Measurements from ENCODE around the gene SFSWAP.
"Not testable (repeated sequence)": the region's sequence is repeated elsewhere in the genome, so short reads cannot be mapped to it uniquely, and the experiment has no call there.

The SFSWAP gene

GRCh38 chr12:131710464-131711457 lies at the start of gene SFSWAP:
Gene SFSWAP (plus strand): TSS chr12:131711090. CDS start chr12:131711230, 140 bp downstream.
- peak; percentile 80 for DNase-seq

GRCh38 chr12:131661170-131661985 lies 49.5 kb upstream of the SFSWAP start:
- not testable (repeated sequence) for DNase-seq

DNA sequence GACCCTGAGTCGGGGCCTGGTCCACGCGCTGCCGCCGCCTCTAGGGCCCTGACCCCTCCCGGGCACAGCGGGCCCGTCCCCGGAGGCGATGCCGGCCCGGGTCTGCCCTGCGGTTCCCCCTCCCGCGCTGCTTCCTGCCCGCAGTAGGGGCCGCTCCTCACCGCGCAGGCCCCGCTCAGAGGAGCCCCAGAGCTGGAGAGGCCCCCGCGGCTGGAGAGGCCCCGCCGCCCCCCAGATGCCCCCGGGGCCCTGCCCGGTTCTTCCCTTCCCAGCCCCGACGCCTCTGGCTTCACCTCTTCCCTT lies 49.0 kb upstream of the SFSWAP start:
- not testable (repeated sequence) for DNase-seq

- not testable (repeated sequence) for DNase-seq
These were observed 48.5 kb upstream of the SFSWAP start for GRCh38 chr12:131662346-131662745.

- DNase-seq = not testable (repeated sequence)
These were observed 45.2 kb upstream of the SFSWAP start for GRCh38 chr12:131665666-131666065.

DNA sequence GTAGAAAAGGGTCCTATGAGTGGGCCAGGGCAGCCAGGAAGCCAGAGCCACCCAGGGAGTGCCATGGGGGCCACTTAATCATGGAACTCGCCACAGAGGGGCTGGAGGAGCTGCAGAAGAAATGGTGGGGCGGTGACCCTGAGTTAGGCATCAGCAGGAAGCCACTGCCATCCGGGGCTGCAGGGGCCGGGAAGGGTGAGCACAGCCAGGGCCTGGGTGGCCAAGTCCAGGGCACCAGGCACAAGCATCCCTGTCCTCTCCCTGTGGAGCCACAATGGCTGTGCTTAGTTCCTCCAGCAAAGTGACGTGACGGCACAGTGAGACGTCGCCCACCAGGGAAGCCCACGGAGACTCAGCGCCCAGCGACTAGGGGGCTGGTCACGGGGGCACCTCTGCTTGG lies 44.4 kb upstream of the SFSWAP start:
- not testable (repeated sequence) for DNase-seq

DNA sequence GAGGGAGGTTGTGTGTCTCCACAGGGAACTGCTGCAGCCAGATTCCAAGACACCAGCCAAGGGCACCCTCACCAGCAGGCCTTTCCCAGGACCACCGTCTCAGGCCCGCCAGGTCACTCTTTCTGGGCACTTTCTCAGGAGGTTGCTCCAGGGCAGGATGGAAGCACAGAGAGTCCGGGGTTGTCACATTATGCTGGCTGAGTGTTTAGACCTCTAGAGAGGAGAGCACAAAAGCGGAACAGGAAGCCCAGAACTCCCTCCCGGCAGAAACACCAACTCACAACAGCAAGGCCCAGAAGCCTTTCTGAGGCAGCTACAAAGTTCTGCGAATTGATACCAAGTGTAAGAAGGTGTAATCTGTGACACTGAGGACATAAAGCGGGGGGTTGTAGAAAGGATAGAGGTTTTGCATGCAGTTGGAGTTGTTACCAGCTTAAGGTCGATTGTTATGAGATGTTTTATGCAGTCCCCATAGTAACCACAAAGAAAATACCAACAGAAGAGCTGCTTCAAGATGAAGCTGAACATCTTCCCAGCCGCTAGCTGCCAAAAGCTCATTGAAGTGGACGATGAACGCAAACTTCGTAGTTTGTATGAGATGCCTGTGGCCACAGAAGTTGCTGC lies 43.8 kb upstream of the SFSWAP start:
- not testable (repeated sequence) for DNase-seq

DNA sequence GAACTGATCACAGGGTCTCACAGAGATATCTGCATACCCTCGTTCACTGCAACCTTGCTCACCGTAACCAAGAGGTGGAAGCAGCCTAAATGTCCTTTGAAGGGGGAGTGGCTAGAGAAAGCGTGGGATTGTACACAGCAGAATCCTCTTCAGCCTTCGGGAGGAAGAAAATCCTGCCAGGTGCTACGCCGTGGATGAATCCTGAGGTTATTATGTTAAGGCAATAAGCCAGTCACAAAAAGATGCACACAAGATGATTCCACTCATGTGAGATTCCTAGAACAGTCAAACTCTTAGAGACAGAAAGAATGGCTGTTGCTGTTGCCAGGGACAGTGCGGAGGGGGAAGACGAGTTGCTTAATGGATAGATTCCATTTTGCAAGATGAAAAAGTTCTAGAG lies 39.6 kb upstream of the SFSWAP start:
- DNase-seq = no peak

DNA sequence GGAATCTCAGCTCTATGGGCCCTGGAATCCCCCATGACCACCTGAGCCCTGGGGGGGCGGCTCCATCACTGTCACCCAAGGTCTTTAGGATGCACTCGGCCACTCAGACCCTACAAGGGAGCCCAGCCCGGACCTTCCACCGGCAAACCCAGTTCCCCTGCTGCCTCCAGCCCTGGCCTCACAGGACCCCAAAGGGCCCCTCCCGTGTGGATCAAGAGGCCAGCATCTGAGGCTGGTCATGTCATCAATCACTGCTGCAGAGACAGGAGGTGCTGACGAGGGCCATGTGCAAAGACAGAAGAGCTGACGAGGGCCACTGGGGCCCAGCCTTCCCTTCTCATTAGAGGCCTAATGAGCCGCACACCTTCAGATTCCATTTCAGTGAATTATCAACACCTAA lies 39.0 kb upstream of the SFSWAP start:
- DNase-seq = no peak

DNA sequence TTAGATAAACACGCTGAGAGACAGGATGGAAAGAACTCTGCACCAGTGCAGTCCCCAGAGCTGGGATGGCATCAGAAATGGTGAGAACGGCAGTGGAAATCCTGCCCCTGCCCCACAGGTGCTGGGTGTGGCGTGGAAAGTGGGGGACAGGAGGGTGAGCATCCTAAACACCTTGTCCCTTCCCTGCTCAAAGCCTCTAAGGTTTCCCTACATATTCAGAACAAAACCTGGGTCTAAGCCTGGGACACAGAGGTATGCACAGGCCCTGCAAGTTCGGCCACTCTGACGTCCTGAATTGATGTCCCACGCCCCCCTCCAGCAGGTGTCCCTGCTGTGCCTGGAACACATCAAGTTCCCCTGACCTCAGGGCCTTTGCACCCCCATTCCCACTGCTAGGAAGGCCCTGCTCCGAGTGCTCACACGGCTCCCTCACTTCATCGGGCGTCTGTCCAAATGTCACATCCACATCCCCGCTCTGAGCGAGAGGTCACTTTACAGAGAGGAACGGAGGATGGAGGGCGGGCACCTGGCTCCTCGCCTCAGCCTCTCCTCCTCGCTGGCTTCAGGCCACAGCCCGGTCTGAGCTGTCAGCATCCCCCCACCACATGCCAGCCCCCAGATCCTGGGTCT lies 38.5 kb upstream of the SFSWAP start:
- no peak for DNase-seq

DNA sequence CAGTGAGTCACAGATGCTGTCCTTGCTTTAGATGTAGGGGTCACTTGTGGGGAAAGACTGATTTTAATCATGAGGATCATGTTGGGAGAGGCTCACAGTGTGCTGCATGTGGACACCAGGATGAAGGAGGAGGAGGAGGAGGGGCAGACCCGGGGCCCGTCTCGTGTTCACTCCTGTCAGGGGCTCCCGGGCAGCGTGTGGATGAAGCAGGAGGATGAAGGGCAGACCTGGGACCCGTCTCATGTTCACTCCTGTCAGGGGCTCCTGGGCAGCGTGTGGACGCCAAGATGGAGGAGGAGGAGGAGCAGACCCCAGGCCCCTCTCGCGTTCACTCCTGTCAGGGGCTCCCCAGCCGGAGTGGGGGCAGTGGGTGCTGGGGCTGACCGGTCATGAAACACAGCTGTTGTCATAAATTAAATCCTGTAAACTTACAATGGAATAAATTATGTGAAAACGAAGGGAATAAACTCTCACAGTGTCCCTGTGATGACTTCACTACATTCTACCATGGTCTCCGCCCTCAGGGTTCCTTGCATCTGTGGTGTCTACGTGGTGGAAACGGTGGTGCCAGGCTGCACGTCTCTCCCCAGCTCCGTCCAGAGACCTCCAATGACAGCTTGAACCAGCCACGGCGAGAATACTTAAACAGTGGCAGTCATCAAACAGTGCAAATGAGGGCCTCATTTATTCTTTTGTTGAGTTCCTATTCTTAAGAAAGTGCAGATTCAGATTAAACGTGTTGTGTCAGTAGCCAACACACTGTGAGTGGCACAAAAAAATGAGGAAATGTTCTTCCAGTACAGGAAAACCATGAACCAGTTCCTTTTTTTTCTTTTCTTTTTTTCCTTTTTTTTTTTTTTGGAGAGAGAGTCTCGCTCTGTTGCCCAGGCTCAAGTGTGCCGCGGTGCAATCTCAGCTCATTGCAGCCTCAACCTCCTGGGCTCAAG lies 37.7 kb upstream of the SFSWAP start:
- no peak for DNase-seq

- no peak for DNase-seq
These were observed 37.0 kb upstream of the SFSWAP start for GRCh38 chr12:131673888-131674257.

DNA sequence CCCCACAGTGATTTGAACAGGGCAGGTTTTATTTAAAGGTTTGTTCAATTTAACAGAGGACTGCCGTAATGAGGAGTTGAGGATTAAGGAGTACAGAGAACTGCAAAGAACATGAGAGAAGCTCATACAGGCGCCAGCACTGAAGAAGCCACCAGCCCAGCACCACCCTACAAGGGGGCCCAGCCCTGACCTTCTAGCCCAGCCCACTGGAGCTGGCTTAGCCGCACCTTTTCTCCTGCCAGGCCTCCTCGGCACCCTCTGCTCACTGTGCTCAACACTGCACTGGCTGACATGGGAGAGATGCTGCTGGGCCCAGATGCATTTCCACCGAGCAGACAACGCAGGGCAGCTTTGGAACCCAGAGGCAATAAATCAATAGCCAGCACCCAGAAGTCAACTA lies 36.5 kb upstream of the SFSWAP start:
- no peak for DNase-seq

- DNase-seq = no peak
These were observed 35.5 kb upstream of the SFSWAP start for GRCh38 chr12:131675126-131676080.

DNA sequence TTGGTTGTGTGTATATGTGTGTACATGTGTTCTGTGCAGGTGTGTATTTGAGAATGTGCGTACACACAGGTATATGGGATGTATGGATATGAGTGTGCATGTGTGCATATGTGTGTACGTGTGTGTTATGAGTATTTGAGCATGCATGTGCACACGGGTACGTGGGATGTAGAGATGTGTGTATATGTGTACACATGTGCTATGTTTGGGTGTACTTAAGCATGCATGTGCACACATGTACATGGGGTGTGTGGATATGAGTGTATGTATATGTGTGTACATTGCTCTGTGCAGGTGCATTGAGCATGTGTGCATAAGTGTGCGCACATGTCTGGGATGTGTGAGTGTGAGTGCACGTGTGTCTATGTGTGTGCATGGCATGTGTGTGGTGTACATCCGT lies 34.3 kb upstream of the SFSWAP start:
- DNase-seq = no peak

DNA sequence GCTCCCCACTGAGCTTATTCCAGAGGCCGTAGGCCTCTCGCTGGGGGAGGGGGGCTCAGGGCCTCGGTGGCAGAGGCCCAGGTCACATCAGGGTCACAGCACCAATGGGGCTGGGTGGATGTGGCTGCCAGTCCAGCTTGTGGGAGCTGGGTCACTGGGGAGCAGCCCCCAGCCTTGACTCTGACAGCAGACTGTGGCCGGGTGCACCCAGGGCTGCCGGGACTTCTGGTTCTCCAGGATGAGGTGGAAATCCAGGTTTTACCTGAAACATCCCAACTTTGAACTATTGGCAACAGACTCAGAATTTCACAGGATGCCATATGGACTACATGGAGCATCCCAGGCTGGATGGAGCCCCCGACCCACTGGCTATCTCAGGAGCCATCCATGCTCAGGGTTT lies 33.8 kb upstream of the SFSWAP start:
- DNase-seq = not testable (repeated sequence)

DNA sequence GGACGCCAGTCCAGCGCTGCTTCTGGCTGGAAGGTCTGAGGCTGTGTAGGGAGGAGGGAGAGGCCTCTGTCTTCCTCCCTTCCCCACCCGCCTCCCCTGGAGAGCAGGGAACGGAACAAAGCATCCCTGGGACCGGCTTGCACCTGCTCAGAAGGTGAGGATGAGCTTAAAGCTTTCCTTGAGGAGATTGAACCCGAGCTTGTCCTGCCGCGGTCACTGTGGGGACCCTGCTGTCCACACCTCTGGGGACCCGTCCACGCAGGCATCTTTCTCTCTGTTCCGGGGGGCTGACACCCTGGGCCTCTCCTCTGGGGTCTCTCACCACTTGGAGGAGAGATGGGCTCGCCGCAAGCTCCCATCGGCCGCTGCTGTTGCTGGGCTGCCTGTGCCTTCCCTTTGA lies 33.2 kb upstream of the SFSWAP start:
- no peak for DNase-seq

GRCh38 chr12:131678389-131679181 lies 32.3 kb upstream of the SFSWAP start:
- not testable (repeated sequence) for DNase-seq

DNA sequence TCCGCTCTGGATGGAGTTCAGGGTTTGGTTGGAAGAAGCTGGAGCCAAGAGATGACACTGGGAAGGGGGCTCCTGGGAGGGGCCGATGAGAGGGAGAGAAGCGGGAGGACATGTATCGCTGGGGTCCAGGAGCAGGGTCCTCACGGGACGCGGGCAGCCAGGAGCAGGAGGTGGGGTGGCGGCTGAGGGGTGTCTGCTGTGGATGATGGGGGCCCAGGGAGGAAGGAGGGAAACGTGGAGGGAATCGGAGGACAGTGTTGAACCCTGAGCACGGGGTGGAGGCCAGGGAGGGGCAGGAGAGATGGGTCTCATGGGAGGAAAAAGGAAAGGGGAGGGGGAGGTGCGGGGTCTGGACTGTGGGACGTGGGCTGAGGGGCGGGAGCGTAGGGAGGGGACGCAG lies 31.7 kb upstream of the SFSWAP start:
- DNase-seq = not testable (repeated sequence)

GRCh38 chr12:131679816-131680215 lies 31.1 kb upstream of the SFSWAP start:
- not testable (repeated sequence) for DNase-seq
